CD4-positive, alpha-beta T cell treated with Interleukin-12 subunit alpha and Interleukin-12 subunit beta, for 1 hour (primary cell): ENCODE data around the gene DOK6.
"Not testable (repeated sequence)": the region's sequence is repeated elsewhere in the genome, so short reads cannot be mapped to it uniquely, and the experiment has no call there.

ENCODE experiments used
- DNase-seq: peaks from one replicate; pipeline ENCODE4 v3.0.0-alpha.2; 2020

The DOK6 gene

DNA sequence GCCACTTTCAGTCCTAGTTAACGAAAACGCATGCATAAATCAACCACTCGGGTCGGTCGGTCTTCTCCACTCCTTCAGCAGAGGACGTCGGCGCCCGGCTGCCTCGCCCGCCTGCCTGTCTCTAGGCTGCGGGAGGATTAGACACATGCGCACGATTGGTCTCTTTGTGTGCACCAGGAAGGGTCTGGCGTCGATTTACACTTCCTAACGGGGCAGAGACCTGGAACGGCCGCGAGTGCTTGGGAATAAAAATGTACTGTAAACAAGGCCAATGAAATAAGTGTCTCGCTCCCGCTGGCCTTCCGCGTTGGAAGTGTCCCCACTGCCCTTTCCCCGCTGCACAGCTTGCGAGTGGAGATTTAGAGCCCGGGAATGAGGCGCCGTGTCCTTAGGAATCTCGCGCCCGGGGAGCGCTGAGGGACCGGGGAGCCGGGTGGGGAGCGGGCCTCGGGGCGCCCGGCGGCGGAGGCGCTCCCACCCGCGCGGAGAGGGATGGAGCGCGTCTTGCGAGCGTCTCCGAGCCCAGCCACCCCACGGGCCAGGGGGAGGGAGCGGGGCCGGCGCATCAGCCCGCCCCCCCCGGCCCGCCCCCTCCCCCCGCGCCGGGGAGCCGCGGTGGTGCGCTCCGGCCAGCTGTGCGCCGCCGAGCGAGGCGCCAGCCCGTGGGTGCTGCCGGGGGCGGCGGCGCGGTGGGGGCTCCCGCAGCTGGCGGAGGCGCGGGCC lies at the start of gene DOK6:
Gene DOK6 (plus strand): TSS at position 636 of the 723 bp plus-strand sequence.
- no peak for DNase-seq

DNA sequence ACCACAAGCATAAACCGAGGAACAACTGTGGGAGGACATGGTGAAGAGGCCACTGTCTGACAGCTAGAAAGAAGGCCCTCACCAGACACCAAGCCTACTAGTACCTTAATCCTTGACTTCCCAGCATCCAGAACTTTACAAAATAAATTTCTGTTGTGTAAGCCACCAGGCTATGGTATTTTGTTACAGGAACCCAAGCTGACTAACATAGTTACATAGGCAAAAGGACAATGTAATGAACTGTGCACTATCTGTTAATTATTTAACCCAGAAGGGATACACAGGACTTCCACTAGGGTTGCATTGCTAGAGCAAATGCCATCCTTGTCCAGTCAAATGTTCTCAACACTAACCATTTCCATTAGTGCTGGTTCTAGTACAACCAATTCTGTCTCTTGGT lies 47.7 kb upstream of the DOK6 start:
- DNase-seq, result no peak

- no peak for DNase-seq
These were observed 43.1 kb upstream of the DOK6 start for GRCh38 chr18:69357590-69357989.

DNA sequence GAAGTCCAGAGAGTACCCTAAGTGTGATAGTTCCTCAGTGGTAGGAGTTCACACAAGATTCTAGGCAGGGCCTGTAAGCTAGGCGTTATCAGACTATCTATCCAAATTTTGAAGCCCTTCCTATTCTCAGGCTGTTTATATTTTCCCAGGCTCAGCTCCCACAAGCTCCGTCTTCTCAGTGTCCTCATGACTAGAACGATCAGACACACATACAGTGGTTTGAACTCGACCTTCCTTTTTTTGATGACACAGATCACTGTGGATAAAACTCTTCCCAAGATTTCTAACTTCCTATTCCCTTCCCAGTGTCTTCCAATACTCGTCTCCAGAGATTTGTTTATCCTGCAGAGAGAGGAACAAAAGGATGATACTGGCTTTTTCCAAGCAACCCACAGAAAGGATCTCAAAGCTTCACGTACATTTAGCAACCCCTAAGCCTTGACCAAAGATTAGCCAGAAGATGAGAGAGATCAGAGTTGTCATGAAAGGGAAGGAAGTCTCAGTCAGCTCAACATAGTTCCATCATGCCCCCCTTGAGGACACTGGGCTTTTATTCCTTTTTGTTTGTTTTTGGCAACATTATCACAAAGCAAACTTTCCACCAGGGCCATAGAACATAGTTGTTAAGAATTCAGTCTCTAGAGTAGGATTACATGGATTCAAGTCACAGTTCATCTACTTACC lies 42.3 kb upstream of the DOK6 start:
- no peak for DNase-seq

- DNase-seq, result not testable (repeated sequence)
These were observed 40.9 kb upstream of the DOK6 start for GRCh38 chr18:69359768-69360167.

GRCh38 chr18:69364930-69365329 lies 35.8 kb upstream of the DOK6 start:
- no peak for DNase-seq

- no peak for DNase-seq
These were observed 35.0 kb upstream of the DOK6 start for GRCh38 chr18:69365658-69366057.

DNA sequence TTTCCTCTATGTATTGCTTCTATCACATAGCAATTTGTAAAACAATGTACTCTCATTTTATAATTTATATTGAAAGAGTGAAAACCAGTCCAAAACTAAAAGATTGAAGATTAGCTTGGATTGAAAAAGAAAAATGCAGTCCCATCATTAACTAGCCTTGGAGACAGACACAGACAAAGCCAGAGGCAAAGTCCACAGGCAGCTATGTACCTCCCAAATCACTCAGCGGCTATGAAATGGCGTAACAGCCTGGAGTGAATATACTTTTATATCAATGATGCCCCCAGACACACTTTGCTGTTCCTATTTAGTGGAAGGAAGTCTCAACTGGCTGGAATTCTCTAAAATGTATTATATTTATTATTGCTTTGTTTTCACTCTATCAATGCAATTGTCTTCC lies 33.6 kb upstream of the DOK6 start:
- no peak for DNase-seq

- no peak for DNase-seq
These were observed 29.0 kb upstream of the DOK6 start for GRCh38 chr18:69371729-69372128.

- no peak for DNase-seq
These were observed 20.4 kb upstream of the DOK6 start for GRCh38 chr18:69380324-69380723.

DNA sequence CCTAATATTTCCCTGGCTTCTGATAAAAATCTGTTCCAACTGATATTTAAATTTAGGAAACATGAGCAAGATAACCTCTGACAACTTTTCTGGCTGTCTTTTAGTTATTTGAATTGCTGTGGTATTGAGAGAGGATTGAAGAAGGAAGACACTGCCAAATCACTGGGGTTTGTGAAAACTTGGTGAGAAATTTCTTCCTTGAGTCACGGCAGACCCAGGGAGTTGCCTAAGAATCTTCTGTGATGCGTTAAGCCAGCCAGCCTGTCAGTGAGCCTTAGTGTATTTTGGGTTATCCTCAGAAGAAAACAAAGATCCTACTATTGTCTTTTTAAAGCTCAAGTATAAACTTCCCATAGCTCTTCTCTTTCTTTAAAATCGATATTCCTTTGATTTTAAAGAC lies 17.5 kb upstream of the DOK6 start:
- DNase-seq, result no peak

GRCh38 chr18:69387186-69387585 lies 13.5 kb upstream of the DOK6 start:
- DNase-seq, result no peak

- no peak for DNase-seq
These were observed 12.5 kb upstream of the DOK6 start for GRCh38 chr18:69388222-69388621.

- DNase-seq, result no peak
These were observed 3.6 kb upstream of the DOK6 start for GRCh38 chr18:69397096-69397495.

GRCh38 chr18:69399253-69399652 lies 1.4 kb upstream of the DOK6 start:
- DNase-seq, result no peak

- DNase-seq, result no peak
These were observed 213 bp downstream of the DOK6 start for GRCh38 chr18:69400976-69401225.

DNA sequence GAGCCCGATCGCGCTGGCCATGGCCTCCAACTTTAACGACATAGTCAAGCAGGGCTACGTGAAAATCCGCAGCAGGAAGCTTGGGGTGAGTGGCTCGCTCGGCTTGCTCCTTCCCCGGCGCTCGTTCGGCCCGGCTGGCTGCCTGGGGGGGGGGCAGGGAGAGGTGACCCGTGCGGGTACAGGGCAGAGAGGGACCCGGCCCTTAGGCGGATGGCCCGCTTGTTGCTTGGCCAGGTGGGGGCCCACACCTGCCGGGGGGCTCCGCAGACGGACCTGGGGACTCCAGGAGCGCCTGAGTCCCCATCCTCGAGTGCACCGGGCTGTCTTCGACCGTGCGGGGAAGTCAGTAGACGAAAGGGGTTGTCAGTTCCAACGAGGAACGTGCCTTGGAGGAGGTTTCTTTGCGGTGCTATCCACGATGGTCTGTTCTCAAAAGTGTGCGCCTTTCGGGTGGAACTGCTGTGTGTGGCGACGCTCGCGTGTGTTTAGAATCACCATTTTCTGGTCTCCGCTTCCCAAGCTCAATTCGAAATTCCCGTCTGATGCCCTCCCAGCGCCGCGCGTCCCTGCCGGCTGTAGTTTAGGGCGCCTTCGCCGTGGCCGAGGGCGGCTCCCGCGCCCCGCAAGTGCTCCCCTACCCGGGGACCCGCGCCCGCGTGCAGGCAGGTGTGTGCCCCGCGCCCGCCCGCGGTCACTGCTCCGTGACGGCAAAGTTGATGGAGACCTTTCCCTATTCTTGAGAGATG lies 711 bp downstream of the DOK6 start:
- no peak for DNase-seq

GRCh38 chr18:69401972-69402532 lies 1.4 kb downstream of the DOK6 start:
- DNase-seq, result no peak

DNA sequence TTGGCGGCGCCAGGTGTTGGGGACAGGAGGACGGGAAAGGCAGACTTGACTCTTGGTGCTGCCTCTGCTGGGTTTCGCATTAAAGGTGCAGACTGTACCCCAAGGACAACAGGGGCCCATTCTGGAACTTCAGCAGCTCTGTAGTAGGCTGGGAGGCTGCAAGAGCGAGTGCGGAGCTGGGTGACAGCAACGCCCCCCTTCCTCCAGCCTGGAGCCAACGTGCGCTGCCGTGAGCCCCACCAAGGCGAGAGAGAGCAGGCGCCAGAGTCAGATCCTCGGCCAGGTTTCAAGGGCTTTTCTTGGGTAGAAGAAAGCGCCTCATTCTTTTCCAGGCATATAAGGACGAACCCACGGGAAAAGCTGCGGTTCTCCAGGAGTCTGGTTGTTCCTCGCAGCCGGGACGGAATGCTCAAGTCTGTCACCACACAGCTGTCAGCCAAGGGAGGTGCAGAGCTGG lies 1.9 kb downstream of the DOK6 start:
- no peak for DNase-seq

- no peak for DNase-seq
These were observed 7.8 kb downstream of the DOK6 start for GRCh38 chr18:69408522-69408921.

- no peak for DNase-seq
These were observed 10.5 kb downstream of the DOK6 start for GRCh38 chr18:69411199-69411598.

GRCh38 chr18:69414184-69414583 lies 13.5 kb downstream of the DOK6 start:
- DNase-seq, result no peak

DNA sequence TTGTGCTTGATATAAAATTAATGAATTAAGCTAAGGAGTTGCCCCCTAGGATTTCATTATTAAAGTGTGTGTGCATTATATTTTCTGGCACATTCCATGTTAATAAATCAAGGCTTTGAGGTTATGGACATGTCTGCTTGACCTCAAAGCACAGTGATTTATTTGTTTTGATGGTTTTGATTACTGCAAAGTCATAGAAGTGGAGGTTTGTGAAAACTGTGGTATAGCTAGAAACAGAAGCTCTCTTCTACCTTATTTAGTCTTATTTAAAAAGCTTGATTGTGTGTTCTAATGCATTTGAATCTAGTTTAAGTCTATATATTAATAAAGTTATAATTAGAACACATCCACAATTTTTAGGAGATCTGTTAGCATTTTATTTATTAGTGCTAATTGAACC lies 32.2 kb downstream of the DOK6 start:
- no peak for DNase-seq

DNA sequence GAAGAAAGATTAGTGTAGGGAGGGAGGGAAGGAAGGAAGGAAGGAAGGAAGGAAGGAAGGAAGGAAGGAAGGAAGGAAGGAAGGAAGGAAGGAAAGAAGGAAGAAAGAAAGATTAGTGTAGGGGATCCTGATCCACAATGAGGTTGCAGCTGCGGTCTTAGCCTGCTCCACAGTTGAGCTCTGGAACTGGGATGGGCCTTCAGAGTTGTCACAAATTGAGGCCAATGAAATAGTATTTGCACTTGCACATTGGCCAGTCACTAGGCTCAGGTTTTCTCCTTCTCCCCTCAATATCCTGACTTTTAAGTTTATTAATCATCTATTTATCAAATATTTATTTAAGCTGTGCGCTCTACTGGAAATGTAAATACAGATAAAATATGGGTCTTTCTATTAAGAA lies 34.3 kb downstream of the DOK6 start:
- DNase-seq, result no peak
